OCI-LY1 (cell line): ENCODE measurements around the gene CLEC20A.

Experiments
- CTCF ChIP-seq: fragments of 200-600 bp; sonication (generic), shearing (Covaris generic); IDR thresholded peaks from 2 replicates; pipeline ENCODE4 v1.5.1; 2017; ENCODE audit warnings: mild to moderate bottlenecking, antibody characterized with exemption, low read length, moderate library complexity, mixed read lengths
- EZH2 ChIP-seq: fragments of 200-600 bp; sonication (generic), shearing (Covaris generic); IDR thresholded peaks from 2 replicates; pipeline ENCODE4 v1.8.0; 2017; ENCODE audit warnings: borderline replicate concordance, mixed run types, mild to moderate bottlenecking, antibody characterized with exemption, low read length, moderate library complexity, mixed read lengths

- TF ChIP-seq CTCF (no peak), EZH2 (no peak)
Observed at GRCh38 chr1:178541379-178541778, 44.6 kb upstream of the CLEC20A start.
